ENCODE data around the gene PRICKLE4.

PRICKLE4 gene

DNA sequence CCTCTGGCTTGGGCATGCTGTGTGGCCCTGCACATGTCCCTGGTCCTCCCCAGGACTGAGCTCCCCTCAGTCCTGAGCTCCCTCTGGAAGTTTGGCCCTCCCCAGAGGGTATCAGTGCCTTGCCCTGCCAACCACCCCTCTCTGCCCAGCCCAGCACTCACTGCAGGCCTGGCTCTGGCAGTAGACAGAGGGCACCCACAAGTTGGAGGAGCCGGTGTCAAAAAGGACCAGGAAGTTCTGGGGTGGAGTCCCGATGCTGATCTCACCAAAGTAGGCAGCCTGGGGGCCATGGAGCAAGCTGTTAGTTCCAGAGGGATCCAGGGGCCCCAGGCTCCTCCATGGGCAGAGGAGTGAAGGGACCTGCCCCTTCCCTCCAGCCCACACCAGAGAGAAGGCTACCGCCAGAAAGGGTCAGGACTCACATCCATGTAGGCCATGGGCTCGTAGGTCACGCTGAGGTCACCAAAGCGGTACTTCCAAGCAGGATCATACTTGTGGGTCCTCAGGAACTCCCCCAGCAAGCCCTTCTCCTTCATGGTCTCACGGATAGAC is 36.3 kb upstream of the PRICKLE4 start:
- no peak for DNase-seq (ENCODE audit: low read depth)
- no peak overlapping the region for H3K4me3 ChIP-seq (ENCODE audit: low read depth, low read length)
- TF ChIP-seq, protein P1, sequence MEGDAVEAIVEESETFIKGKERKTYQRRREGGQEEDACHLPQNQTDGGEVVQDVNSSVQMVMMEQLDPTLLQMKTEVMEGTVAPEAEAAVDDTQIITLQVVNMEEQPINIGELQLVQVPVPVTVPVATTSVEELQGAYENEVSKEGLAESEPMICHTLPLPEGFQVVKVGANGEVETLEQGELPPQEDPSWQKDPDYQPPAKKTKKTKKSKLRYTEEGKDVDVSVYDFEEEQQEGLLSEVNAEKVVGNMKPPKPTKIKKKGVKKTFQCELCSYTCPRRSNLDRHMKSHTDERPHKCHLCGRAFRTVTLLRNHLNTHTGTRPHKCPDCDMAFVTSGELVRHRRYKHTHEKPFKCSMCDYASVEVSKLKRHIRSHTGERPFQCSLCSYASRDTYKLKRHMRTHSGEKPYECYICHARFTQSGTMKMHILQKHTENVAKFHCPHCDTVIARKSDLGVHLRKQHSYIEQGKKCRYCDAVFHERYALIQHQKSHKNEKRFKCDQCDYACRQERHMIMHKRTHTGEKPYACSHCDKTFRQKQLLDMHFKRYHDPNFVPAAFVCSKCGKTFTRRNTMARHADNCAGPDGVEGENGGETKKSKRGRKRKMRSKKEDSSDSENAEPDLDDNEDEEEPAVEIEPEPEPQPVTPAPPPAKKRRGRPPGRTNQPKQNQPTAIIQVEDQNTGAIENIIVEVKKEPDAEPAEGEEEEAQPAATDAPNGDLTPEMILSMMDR (IDR thresholded peaks at IDR 0.05; ENCODE audit: low read depth, low read length, missing control alignments), result no peak
- in situ Hi-C loops (cut with HindIII; ENCODE audit: low sequenced_read_pairs), result no loop called here

DNA sequence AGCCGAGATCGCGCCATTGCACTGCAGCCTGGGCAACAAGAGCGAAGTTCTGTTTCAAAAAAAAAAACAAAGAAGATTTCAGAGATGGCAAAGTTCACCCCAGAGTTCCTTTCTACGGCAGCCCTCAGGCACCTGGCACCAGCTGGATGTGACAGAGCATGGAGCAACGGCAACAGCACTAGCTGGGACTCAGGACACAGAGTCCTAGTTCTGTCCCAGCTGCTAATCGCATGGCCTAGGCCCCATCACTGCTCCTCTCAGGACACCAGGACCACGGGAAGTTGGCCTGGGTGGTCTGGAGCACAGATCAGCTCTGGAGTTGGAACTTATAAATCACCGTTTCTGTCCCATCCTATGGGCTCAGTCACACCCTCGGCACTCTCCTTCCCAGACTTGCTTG is 34.5 kb upstream of the PRICKLE4 start:
- in situ Hi-C loops (cut with HindIII; ENCODE audit: low sequenced_read_pairs), result no loop called here
- H3K4me3 ChIP-seq (ENCODE audit: low read depth, low read length), result no peak overlapping the region
- TF ChIP-seq, protein P1 (IDR thresholded peaks at IDR 0.05; ENCODE audit: low read depth, low read length, missing control alignments), result no peak
- DNase-seq (ENCODE audit: low read depth), result no peak

DNA sequence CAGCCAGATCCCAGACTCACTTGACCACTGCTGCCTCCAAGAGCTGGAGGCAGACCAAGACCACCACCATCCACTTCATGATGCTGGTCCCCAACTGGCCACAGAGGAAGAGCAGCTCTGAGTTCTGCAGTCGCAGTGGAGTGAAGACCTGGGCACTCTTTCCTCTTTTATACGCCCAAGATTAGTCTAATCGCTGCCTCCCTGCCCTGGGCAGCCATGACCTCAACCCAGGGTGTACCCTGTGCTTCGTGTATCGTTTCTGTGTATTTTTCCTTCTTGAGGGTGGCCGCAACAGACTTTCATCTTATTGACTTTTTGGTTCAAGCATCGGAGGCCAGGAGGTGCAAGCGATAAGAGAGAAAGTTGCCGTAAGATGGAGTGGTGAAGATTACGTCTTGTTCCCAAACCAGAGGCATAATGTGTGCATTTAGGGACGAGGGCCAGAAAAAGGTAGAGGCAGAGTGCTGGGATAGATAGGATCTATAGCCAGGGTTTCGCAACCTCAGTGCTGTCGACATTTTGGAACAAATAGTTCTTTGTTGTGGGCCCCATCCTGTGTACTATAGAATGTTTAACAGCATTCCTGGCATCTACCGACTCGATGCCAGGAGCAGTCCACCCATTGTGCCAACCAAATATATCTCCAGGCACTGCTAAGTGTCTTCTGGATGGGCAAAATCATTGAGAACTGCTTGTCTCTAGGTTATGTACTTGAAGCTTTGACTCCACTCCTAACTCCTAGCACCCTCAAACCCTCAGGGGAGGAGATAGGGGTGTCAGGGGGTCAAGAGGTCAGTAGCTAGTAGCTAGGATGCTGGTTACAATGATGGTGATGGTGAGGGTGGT is 33.1 kb upstream of the PRICKLE4 start, which contains the start of gene PGC:
TSS of gene PGC (minus strand) at position 142 of the 846 bp plus-strand sequence. CDS start at position 79, 63 bp downstream.
- in situ Hi-C loops (cut with HindIII; ENCODE audit: low sequenced_read_pairs), result no loop called here
- DNase-seq (ENCODE audit: low read depth), result no peak
- H3K4me3 ChIP-seq (ENCODE audit: low read depth, low read length), result no peak within 1 kb of the TSS
- TF ChIP-seq, protein P1 (IDR thresholded peaks at IDR 0.05; ENCODE audit: low read depth, low read length, missing control alignments), result no peak

DNA sequence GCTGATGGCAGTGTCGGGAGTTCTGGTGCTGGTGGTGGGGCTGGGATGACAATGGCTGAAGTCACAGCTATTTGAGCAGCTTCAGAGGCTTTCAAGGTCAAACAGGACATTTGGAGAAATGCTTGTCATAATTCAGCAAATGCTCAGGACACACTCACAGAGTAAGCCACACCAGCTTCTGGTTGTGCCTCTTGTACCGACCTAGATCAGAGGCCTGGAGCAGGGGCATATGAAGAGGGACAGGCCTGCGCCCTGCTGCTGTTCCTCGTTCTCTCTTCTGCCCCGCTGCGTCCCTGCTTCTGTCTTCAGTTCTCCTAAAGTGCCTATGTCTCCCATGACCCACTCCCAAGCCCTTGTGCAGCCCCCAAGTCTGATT is 32.5 kb upstream of the PRICKLE4 start:
- in situ Hi-C loops (cut with HindIII; ENCODE audit: low sequenced_read_pairs), result no loop called here
- TF ChIP-seq, protein P1 (IDR thresholded peaks at IDR 0.05; ENCODE audit: low read depth, low read length, missing control alignments), result no peak
- H3K4me3 ChIP-seq (ENCODE audit: low read depth, low read length), result no peak overlapping the region
- DNase-seq (ENCODE audit: low read depth), result no peak

DNA sequence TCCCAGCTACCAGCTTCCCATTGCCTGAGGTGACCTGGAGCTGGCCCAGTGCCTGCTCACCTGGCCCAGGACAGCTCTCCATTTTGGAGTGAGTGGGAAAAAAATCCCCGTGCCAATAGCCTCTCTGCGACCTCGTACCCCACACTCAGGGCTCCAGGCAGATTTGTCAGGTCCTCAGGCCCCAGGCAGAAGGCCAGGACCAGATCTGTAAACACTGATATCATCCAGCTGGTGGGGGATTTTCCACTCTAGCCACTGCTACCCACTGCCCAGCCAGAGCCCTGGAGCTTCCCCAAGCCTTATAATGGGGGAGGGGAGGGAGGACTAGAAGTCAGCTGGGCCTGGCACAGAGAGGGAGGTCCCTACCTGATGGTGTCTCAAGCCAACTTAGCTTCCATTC is 32.0 kb upstream of the PRICKLE4 start:
- TF ChIP-seq, protein P1 (IDR thresholded peaks at IDR 0.05; ENCODE audit: low read depth, low read length, missing control alignments), result no peak
- no peak for DNase-seq (ENCODE audit: low read depth)
- H3K4me3 ChIP-seq (ENCODE audit: low read depth, low read length), result no peak overlapping the region
- in situ Hi-C loops (cut with HindIII; ENCODE audit: low sequenced_read_pairs), result no loop called here

DNA sequence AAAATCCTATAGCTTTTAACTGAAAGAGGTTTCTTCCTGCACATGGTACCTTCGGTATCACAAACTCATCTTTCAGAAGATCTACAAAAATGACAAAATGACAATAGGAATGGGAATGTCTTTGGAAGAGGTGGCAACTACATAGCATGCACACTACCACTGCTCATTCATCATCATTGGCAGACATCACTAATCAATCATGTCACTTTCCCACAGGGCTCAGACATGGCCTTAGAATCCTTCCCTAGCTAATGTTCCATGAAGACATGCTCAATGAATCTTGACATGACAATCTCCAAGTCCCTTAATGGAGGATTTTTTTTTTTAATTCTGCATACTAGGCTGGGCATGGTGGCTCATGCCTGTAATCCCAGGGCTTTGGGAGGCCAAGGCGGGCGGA is 30.2 kb upstream of the PRICKLE4 start:
- no peak overlapping the region for H3K4me3 ChIP-seq (ENCODE audit: low read depth, low read length)
- in situ Hi-C loops (cut with HindIII; ENCODE audit: low sequenced_read_pairs), result no loop called here
- TF ChIP-seq, protein P1 (IDR thresholded peaks at IDR 0.05; ENCODE audit: low read depth, low read length, missing control alignments), result no peak
- DNase-seq (ENCODE audit: low read depth), result no peak

All from astrocyte of the cerebellum (primary cell).